ENCODE data around the gene ZDHHC19.
"Not testable (repeated sequence)": the region's sequence is repeated elsewhere in the genome, so short reads cannot be mapped to it uniquely, and the experiment has no call there.

Gene ZDHHC19

GRCh38 chr3:196194542-196194915, 16.7 kb downstream of the ZDHHC19 start:
- DNase-seq (ENCODE audit: insufficient read length) (no peak), FAIRE-seq (no peak)
- TF ChIP-seq TAF1 (IDR thresholded peaks at IDR 0.05; ENCODE audit: borderline replicate concordance, low read depth, low read length) (no peak), POLR2A (IDR thresholded peaks at IDR 0.05; ENCODE audit: low read depth, low read length) (no peak), POLR2AphosphoS5 (IDR thresholded peaks at IDR 0.05; ENCODE audit: low read depth, low read length) (no peak)

GRCh38 chr3:196193736-196194541, 17.3 kb downstream of the ZDHHC19 start:
- TF ChIP-seq POLR2AphosphoS5 (IDR thresholded peaks at IDR 0.05; ENCODE audit: low read depth, low read length) (no peak), TAF1 (IDR thresholded peaks at IDR 0.05; ENCODE audit: borderline replicate concordance, low read depth, low read length) (no peak), POLR2A (IDR thresholded peaks at IDR 0.05; ENCODE audit: low read depth, low read length) (no peak)
- FAIRE-seq (no peak), DNase-seq (ENCODE audit: insufficient read length) (no peak)

DNA sequence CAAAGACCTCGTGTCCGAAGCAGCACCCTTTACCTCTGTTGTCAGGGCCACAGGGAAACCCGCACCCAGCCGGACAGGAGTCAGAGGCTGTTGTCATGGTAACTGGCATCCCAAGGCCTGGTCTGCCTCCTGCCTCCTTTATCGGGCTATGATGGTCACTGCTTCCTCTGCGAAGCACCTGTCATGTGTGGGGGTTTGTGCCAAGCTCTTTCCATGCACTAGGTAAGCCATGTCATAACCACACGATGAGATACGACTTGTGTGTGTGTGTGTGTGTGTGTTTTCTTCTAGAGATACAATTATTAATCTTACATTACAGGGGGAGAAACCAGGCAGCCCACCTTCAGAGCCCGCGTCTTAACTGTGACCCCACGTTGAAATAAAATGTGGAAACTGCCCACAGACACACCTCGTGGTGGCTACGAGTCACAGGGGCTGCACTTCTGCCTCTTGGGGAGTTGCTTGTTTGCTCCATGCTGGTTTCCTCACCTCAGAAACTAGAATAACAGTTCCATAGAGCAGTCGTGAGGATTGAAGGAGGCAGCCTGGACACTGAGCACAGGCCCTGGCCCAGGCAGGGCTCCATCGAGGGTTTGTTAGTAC, 18.0 kb downstream of the ZDHHC19 start:
- DNase-seq (ENCODE audit: insufficient read length): no peak
- FAIRE-seq: peak; percentile 21
- TF ChIP-seq TAF1 (IDR thresholded peaks at IDR 0.05; ENCODE audit: borderline replicate concordance, low read depth, low read length): no peak
- no peak for TF ChIP-seq POLR2A (IDR thresholded peaks at IDR 0.05; ENCODE audit: low read depth, low read length)
- TF ChIP-seq POLR2AphosphoS5 (IDR thresholded peaks at IDR 0.05; ENCODE audit: low read depth, low read length): no peak

- peak; percentile 96 for FAIRE-seq
Observed at GRCh38 chr3:196192524-196193051, 18.6 kb downstream of the ZDHHC19 start.

DNA sequence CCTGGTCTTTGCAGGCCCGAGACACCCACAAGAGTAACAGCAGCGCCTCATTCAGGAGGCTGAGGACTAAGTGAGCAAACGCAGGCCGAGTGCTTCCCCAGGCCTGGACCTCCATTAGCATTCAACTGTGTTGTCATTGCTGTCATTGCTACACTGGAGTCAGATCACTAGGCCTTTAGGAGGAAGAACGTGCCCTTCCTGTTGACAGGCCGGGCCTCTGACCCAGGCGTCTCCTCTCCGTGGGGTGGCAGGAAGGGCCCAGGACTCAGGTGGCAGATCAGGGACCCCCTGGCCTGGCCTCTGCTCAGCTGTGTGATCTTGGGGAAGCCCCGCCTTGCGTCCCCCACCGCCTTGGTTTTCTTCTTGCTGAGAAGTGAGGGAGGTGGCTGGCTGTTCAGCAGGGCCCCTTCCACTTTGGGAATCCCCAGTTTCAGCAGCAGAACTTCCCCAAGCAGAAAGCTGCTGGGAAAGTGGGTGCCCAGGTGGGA, 19.1 kb downstream of the ZDHHC19 start:
- DNase-seq (ENCODE audit: insufficient read length) (no peak), FAIRE-seq (peak; percentile 60)
- 0 out of 2 replicates have a peak, but pooled peaks have one; percentile 18 for TF ChIP-seq POLR2AphosphoS5 (IDR thresholded peaks at IDR 0.05; ENCODE audit: low read depth, low read length)
- 0 out of 2 replicates have a peak, but pooled peaks have one; percentile 46 for TF ChIP-seq POLR2A (IDR thresholded peaks at IDR 0.05; ENCODE audit: low read depth, low read length)
- no peak for TF ChIP-seq TAF1 (IDR thresholded peaks at IDR 0.05; ENCODE audit: borderline replicate concordance, low read depth, low read length)

More at GRCh38 chr3:196192524-196193051, 18.6 kb downstream of the ZDHHC19 start:
- no peak for TF ChIP-seq TAF1 (IDR thresholded peaks at IDR 0.05; ENCODE audit: borderline replicate concordance, low read depth, low read length)
- TF ChIP-seq POLR2A (IDR thresholded peaks at IDR 0.05; ENCODE audit: low read depth, low read length): peak; percentile 17; the same call in 1 of the 2 replicates
- TF ChIP-seq POLR2AphosphoS5 (IDR thresholded peaks at IDR 0.05; ENCODE audit: low read depth, low read length): no peak
- no peak for DNase-seq (ENCODE audit: insufficient read length)

GRCh38 chr3:196189566-196190347, 21.4 kb downstream of the ZDHHC19 start:
- DNase-seq (ENCODE audit: insufficient read length): no peak
- FAIRE-seq: no peak
- TF ChIP-seq POLR2A (IDR thresholded peaks at IDR 0.05; ENCODE audit: low read depth, low read length): no peak
- TF ChIP-seq TAF1 (IDR thresholded peaks at IDR 0.05; ENCODE audit: borderline replicate concordance, low read depth, low read length): no peak
- no peak for TF ChIP-seq POLR2AphosphoS5 (IDR thresholded peaks at IDR 0.05; ENCODE audit: low read depth, low read length)

- FAIRE-seq (peak; percentile 92), DNase-seq (ENCODE audit: insufficient read length) (peak; percentile 61)
Observed at GRCh38 chr3:196186651-196187573, 24.3 kb downstream of the ZDHHC19 start.

GRCh38 chr3:196184881-196185280, 26.3 kb downstream of the ZDHHC19 start:
- no peak for FAIRE-seq
- DNase-seq (ENCODE audit: insufficient read length): no peak
- no peak for TF ChIP-seq POLR2A (IDR thresholded peaks at IDR 0.05; ENCODE audit: low read depth, low read length)
- TF ChIP-seq TAF1 (IDR thresholded peaks at IDR 0.05; ENCODE audit: borderline replicate concordance, low read depth, low read length): no peak
- TF ChIP-seq POLR2AphosphoS5 (IDR thresholded peaks at IDR 0.05; ENCODE audit: low read depth, low read length): no peak

More at GRCh38 chr3:196186651-196187573, 24.3 kb downstream of the ZDHHC19 start:
- TF ChIP-seq POLR2A (IDR thresholded peaks at IDR 0.05; ENCODE audit: low read depth, low read length) (peak; percentile 61; the same call in 1 of the 2 replicates), TAF1 (IDR thresholded peaks at IDR 0.05; ENCODE audit: borderline replicate concordance, low read depth, low read length) (no peak), POLR2AphosphoS5 (IDR thresholded peaks at IDR 0.05; ENCODE audit: low read depth, low read length) (peak; percentile 16; the same call in 1 of the 2 replicates)

GRCh38 chr3:196184169-196184432, 27.1 kb downstream of the ZDHHC19 start:
- DNase-seq (ENCODE audit: insufficient read length); FAIRE-seq: not testable (repeated sequence)

GRCh38 chr3:196181127-196181546, 30.1 kb downstream of the ZDHHC19 start:
- DNase-seq (ENCODE audit: insufficient read length) (no peak), FAIRE-seq (no peak)
- TF ChIP-seq POLR2AphosphoS5 (IDR thresholded peaks at IDR 0.05; ENCODE audit: low read depth, low read length): no peak
- TF ChIP-seq POLR2A (IDR thresholded peaks at IDR 0.05; ENCODE audit: low read depth, low read length): no peak
- no peak for TF ChIP-seq TAF1 (IDR thresholded peaks at IDR 0.05; ENCODE audit: borderline replicate concordance, low read depth, low read length)

Measured in GM12892 (cell line).